Liver (tissue), 9 donors: ENCODE measurements around the gene MFAP3. TPM values are rescaled to one million over a fixed set of nuclear protein-coding genes. Genes with fewer than 3 reads are reported as not detected.

Source experiments
- DNase-seq: peaks from one replicate; pipeline ENCODE4 v3.0.0-alpha.2; 2017; ENCODE audit warnings: low spot score
- H3K27ac ChIP-seq, 2 donors: one replicate each; pipeline ENCODE4 v1.7.0; 2013; ENCODE audit warnings: inconsistent platforms in 2 of 2, low read length in 2 of 2, control low read depth in 1 of 2, low read depth in 1 of 2, mild to moderate bottlenecking in 1 of 2
- H3K27me3 ChIP-seq, 4 donors: one replicate each; pipeline versions ENCODE4 v1.6.1 to v1.7.0; 2013; ENCODE audit warnings: low read length in 3 of 4, inconsistent platforms in 1 of 4, mild to moderate bottlenecking in 1 of 4, moderate library complexity in 1 of 4; ENCODE audit not compliant: control insufficient read depth in 4 of 4, insufficient read depth in 4 of 4
- H3K36me3 ChIP-seq, 4 donors: one replicate each; pipeline versions ENCODE4 v1.6.1 to v1.7.0; 2013; ENCODE audit warnings: low read length in 3 of 4, mild to moderate bottlenecking in 3 of 4, low read depth in 1 of 4, moderate library complexity in 1 of 4; ENCODE audit not compliant: control insufficient read depth in 4 of 4, insufficient read depth in 3 of 4
- H3K4me1 ChIP-seq, 4 donors: one replicate each; pipeline versions ENCODE4 v1.6.1 to v1.7.0; 2013; ENCODE audit warnings: low read length in 3 of 4, mild to moderate bottlenecking in 3 of 4, moderate library complexity in 1 of 4; ENCODE audit not compliant: control insufficient read depth in 4 of 4, insufficient read depth in 4 of 4
- H3K4me3 ChIP-seq, 3 donors: one replicate each; pipeline versions ENCODE4 v1.6.1 to v1.7.0; 2013; ENCODE audit warnings: low read length in 3 of 3, control low read depth in 1 of 3, low read depth in 1 of 3, mild to moderate bottlenecking in 1 of 3
- H3K9ac ChIP-seq, 2 donors: one replicate each; pipeline ENCODE4 v1.7.0; 2013; ENCODE audit warnings: low read length in 2 of 2, mild to moderate bottlenecking in 2 of 2, moderate library complexity in 2 of 2, control low read depth in 1 of 2, low read depth in 1 of 2
- H3K9me3 ChIP-seq, 4 donors: one replicate each; pipeline versions ENCODE4 v1.6.1 to v1.7.0; 2013; ENCODE audit warnings: low read length in 3 of 4; ENCODE audit not compliant: control insufficient read depth in 4 of 4
- EGR1 ChIP-seq, 2 donors: IDR thresholded peaks; 2 replicates each; pipeline ENCODE4 v1.6.1; 2016 to 2018; ENCODE audit warnings: antibody characterized with exemption in 2 of 2, low read depth in 2 of 2
- FOXA1 ChIP-seq: IDR thresholded peaks from 2 replicates; pipeline ENCODE4 v1.6.1; 2016; ENCODE audit warnings: antibody characterized with exemption
- FOXA2 ChIP-seq: IDR thresholded peaks from 2 replicates; pipeline ENCODE4 v1.6.1; 2016; ENCODE audit warnings: antibody characterized with exemption
- HNF4A ChIP-seq, 2 donors: conservative IDR thresholded peaks; 2 replicates each; pipeline ENCODE4 v1.6.1; 2016; ENCODE audit warnings: antibody characterized with exemption in 2 of 2, mild to moderate bottlenecking in 2 of 2
- NR2F2 ChIP-seq: IDR thresholded peaks from 2 replicates; pipeline ENCODE4 v1.6.1; 2016; ENCODE audit warnings: antibody characterized with exemption
- RXRA ChIP-seq, 2 donors: IDR thresholded peaks; 2 replicates each; pipeline ENCODE4 v1.6.1; 2017 to 2018; ENCODE audit warnings: antibody characterized with exemption in 2 of 2, mild to moderate bottlenecking in 1 of 2
- SP1 ChIP-seq: IDR thresholded peaks from 2 replicates; pipeline ENCODE4 v1.6.1; 2018; ENCODE audit warnings: antibody characterized with exemption, mild to moderate bottlenecking
- TAF1 ChIP-seq: conservative IDR thresholded peaks from 2 replicates; pipeline ENCODE4 v1.6.1; 2016; ENCODE audit warnings: antibody characterized with exemption, mild to moderate bottlenecking
- YY1 ChIP-seq: IDR thresholded peaks from 2 replicates; pipeline ENCODE4 v1.6.1; 2016; ENCODE audit warnings: antibody characterized with exemption, mild to moderate bottlenecking
- WGBS: extraction: QIAGEN DNeasy Blood & Tissue Kit; methylation state at CpG from one replicate; pipeline ENCODE4 v1.1.7; 2013; 5-methylcytosine and 5-hydroxymethylcytosine counted together
- polyA plus RNA-seq, 2 donors: library from polyadenylated mRNA; stranded (reverse) in 1 of 2; unstranded in 1 of 2; fragments of 200-250 nt in 1 of 2; fragments of >200 nt in 1 of 2; fragmentation: Nextera tagmentation in 1 of 2; extraction: Ambion mirVana in 1 of 2; gene quantifications; one replicate each; pipeline versions ENCODE4 v1.2.1 to v1.2.3, GENCODE V29; 2013 to 2015
- total RNA-seq, 2 donors: library from RNA; depleted of rRNA; stranded (reverse); fragments of >200 nt; gene quantifications; one replicate each; pipeline ENCODE4 v1.2.3, GENCODE V29; 2014
- TF ChIP-seq, protein P1 (sequence below): IDR thresholded peaks from 2 replicates; pipeline ENCODE4 v1.6.1; 2016; ENCODE audit warnings: antibody characterized with exemption
- TF ChIP-seq, protein P2 (sequence below): IDR thresholded peaks from 2 replicates; pipeline ENCODE4 v1.6.1; 2016; ENCODE audit warnings: antibody characterized with exemption
- TF ChIP-seq, protein P3 (sequence below): IDR thresholded peaks from 2 replicates; pipeline ENCODE4 v1.6.1; 2016; ENCODE audit warnings: antibody characterized with exemption, mild to moderate bottlenecking
- donor health status: healthy.
- donor health status: healthy.
- donor health status: healthy.
- donor health status: healthy.
- donor health status: healthy.

MFAP3 gene
- total and polyA plus RNA-seq, 4 donors: 2.7 to 42.8 (median 23.6) TPM

DNA sequence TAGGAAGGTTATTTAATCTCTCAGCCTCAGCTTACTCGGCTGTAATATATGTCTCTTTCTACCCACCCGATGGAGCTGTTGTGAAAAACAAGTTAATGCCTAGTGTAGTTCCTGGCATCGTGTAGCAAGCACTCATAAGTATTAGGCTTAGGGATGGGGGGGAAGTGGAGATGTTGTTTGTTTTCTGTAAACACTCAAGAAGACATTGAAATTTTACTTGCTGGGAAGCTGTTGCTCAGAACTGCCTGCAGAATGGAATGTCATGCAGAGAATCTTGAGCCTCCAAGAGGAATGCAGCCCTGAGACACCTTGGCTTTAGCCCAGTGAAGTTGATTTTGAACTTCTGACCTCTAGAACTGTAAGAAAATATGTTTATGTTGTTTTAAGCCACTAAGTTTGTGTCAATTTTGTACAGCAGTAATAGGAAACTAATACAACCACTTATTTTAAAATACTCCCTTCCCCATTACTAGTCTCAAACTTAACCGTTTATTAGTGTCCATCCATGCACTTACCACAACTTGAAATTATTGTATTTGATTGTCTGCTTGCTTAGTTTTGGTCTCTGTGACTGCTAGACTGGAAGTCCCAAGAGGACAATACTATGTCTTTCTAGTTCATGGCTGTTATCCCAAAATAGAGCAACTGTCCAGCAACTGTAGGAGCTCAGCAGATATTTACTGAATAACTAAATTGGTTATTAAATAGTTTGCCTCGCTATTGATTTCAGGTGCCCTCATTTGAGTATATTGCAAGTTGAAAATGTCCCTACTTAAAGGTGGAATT, 53.8 kb downstream of the MFAP3 start:
- Histone ChIP-seq H3K27me3 (no peaks in the 10 kb centered on the region), H3K27ac (no peak overlapping the region), H3K9me3 (no peaks in the 10 kb centered on the region), H3K9ac (no peak overlapping the region), H3K4me3 (no peak overlapping the region), H3K4me1 (no peaks in the 10 kb centered on the region), H3K36me3 (peaks cover 0 to 2% (median 0%) of the 10 kb centered on the region in 4 donors)
- TF ChIP-seq SP1 (no peak), TAF1 (no peak), HNF4A (conservative IDR thresholded peaks at IDR 0.05) (no peak), FOXA1 (no peak), YY1 (no peak), EGR1 (IDR thresholded peaks at IDR 0.05; ENCODE audit: low read depth in 2 of 2) (no peak), RXRA (IDR thresholded peaks at IDR 0.05) (no peak)
- TF ChIP-seq, protein P1, sequence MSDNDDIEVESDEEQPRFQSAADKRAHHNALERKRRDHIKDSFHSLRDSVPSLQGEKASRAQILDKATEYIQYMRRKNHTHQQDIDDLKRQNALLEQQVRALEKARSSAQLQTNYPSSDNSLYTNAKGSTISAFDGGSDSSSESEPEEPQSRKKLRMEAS: no peak
- TF ChIP-seq, protein P2, sequence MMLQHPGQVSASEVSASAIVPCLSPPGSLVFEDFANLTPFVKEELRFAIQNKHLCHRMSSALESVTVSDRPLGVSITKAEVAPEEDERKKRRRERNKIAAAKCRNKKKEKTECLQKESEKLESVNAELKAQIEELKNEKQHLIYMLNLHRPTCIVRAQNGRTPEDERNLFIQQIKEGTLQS: no peak
- TF ChIP-seq, protein P3, sequence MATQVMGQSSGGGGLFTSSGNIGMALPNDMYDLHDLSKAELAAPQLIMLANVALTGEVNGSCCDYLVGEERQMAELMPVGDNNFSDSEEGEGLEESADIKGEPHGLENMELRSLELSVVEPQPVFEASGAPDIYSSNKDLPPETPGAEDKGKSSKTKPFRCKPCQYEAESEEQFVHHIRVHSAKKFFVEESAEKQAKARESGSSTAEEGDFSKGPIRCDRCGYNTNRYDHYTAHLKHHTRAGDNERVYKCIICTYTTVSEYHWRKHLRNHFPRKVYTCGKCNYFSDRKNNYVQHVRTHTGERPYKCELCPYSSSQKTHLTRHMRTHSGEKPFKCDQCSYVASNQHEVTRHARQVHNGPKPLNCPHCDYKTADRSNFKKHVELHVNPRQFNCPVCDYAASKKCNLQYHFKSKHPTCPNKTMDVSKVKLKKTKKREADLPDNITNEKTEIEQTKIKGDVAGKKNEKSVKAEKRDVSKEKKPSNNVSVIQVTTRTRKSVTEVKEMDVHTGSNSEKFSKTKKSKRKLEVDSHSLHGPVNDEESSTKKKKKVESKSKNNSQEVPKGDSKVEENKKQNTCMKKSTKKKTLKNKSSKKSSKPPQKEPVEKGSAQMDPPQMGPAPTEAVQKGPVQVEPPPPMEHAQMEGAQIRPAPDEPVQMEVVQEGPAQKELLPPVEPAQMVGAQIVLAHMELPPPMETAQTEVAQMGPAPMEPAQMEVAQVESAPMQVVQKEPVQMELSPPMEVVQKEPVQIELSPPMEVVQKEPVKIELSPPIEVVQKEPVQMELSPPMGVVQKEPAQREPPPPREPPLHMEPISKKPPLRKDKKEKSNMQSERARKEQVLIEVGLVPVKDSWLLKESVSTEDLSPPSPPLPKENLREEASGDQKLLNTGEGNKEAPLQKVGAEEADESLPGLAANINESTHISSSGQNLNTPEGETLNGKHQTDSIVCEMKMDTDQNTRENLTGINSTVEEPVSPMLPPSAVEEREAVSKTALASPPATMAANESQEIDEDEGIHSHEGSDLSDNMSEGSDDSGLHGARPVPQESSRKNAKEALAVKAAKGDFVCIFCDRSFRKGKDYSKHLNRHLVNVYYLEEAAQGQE: no peak
- DNase-seq: no peak
- WGBS: 63% methylated on average over 5 of the region's 5 CpGs

DNA sequence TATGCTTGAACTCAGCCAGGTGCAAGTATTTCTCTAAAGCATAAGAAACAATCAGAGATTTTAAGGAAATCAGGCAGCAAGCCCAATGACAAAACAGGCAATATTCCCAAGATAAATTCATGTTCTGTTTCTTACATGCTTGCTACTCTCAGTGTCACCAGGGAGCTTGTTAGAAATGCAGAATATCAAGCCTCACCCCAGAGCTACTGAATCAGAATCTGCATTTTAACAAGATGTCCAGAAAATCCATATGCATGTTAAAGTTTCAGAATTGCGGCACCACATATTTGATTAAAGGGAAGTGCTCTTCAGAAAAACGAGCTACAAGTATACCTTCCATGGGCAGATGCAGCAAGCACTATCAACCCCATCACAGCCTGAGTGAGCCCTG, 54.4 kb downstream of the MFAP3 start:
- H3K9ac ChIP-seq: no peak overlapping the region
- no peaks in the 10 kb centered on the region for H3K9me3 ChIP-seq
- 61% methylated on average over 2 of the region's 2 CpGs for WGBS
- no peaks in the 10 kb centered on the region for H3K4me1 ChIP-seq
- DNase-seq: no peak
- TF ChIP-seq FOXA2: no peak
- no peak for TF ChIP-seq NR2F2
- H3K27me3 ChIP-seq: no peaks in the 10 kb centered on the region
- H3K27ac ChIP-seq: no peak overlapping the region
- peaks cover 0 to 2% (median 0%) of the 10 kb centered on the region in 4 donors for H3K36me3 ChIP-seq
- no peak overlapping the region for H3K4me3 ChIP-seq

DNA sequence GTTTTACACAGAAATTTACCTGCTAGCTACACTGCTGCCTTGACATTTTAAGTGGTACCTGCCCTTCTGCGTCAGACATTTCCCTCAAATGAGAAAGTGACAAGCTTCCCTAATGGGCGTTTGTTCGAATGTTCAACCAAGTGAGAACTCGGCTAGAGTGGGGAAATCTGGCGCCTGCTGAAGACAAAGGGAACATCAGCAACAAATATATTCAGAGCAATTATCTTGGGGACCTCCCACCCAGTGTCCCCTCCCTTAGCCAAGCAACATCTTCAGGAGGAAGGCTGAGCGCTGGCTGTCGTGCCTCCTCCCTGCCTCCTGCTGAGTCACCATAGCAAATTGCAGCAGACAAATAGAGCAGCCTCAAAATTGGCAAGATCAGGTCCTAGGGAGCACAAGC, 57.1 kb downstream of the MFAP3 start:
- Histone ChIP-seq H3K4me1 (no peaks in the 10 kb centered on the region), H3K9me3 (no peaks in the 10 kb centered on the region), H3K36me3 (peaks cover 0 to under 1% (median 0%) of the 10 kb centered on the region in 4 donors), H3K4me3 (no peak overlapping the region), H3K27ac (no peak overlapping the region), H3K9ac (no peak overlapping the region), H3K27me3 (no peaks in the 10 kb centered on the region)
- 64% methylated on average over 7 of the region's 7 CpGs for WGBS
- DNase-seq: no peak
- TF ChIP-seq EGR1 (IDR thresholded peaks at IDR 0.05; ENCODE audit: low read depth in 2 of 2) (no peak), SP1 (no peak), NR2F2 (no peak)
